ENCODE data around the gene DDX1.

- TF ChIP-seq ZNF223 (tag by site-specific recombination; IDR thresholded peaks at IDR 0.05) (no peak), TCF7L2 (IDR thresholded peaks at IDR 0.05; ENCODE audit: borderline replicate concordance, low read depth, low read length) (no peak), PRDM1 (tag by site-specific recombination; IDR thresholded peaks at IDR 0.05) (no peak), CTCF (tag by site-specific recombination; IDR thresholded peaks at IDR 0.05) (no peak), ZNF670 (tag by site-specific recombination; IDR thresholded peaks at IDR 0.05; ENCODE audit: low read depth) (no peak), ZFP3 (tag by site-specific recombination; IDR thresholded peaks at IDR 0.05; ENCODE audit: low read depth) (no peak), MEIS1 (CRISPR knock-in tag; IDR thresholded peaks at IDR 0.05; ENCODE audit: borderline replicate concordance) (no peak), HIC1 (tag by site-specific recombination; IDR thresholded peaks at IDR 0.05) (no peak), ZNF513 (tag by site-specific recombination; IDR thresholded peaks at IDR 0.05) (no peak), ZBTB20 (tag by site-specific recombination; IDR thresholded peaks at IDR 0.05) (no peak), ZNF704 (tag by site-specific recombination; IDR thresholded peaks at IDR 0.05) (no peak), ZNF280C (tag by site-specific recombination; IDR thresholded peaks at IDR 0.05) (no peak), ZNF747 (tag by site-specific recombination; IDR thresholded peaks at IDR 0.05) (no peak)
These were observed 30.6 kb upstream of the DDX1 start, which contains the start of gene NBAS for GRCh38 chr2:15560988-15561573.
